ENCODE data around the gene DENND2A. TPM values are rescaled to one million over a fixed set of nuclear protein-coding genes. Genes with fewer than 3 reads are reported as not detected.

Gene DENND2A
- total RNA-seq, 4 donors from 2014 or later = 0.97 to 2.5 (median 2.2) TPM

DNA sequence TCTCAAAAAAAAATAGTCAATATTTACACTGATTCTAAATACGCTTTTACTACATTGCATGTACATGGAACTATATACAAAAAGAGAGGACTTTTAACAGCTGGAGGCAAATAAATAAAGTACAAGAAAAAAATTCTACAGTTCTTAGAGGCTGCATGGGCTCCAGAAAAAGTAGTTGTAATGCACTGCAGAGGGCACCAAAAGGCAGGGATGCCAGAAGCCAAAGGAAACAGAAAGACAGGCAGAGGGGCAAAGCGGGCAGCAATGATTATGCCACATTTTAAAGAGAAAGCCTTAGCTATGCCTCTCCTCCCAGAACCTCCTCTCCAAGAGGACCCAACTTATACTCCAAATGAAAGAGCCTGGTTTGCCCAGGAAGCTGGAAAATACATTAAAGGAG lies 20.5 kb upstream of the DENND2A start:
- no peak for DNase-seq (ENCODE audit: low spot score in 2 of 2)
- WGBS, 2 donors = 54 to 57% methylated on average over 2 of the region's 2 CpGs
- H3K4me3 ChIP-seq (ENCODE audit: low read depth, poor library complexity, severe bottlenecking) = no peak overlapping the region
- intact Hi-C loops (cut with DNase I; ENCODE audit: low total_unique reads) = no loop called here
- TF ChIP-seq POLR2A (IDR thresholded peaks at IDR 0.05) = no peak
- TF ChIP-seq, protein P1, sequence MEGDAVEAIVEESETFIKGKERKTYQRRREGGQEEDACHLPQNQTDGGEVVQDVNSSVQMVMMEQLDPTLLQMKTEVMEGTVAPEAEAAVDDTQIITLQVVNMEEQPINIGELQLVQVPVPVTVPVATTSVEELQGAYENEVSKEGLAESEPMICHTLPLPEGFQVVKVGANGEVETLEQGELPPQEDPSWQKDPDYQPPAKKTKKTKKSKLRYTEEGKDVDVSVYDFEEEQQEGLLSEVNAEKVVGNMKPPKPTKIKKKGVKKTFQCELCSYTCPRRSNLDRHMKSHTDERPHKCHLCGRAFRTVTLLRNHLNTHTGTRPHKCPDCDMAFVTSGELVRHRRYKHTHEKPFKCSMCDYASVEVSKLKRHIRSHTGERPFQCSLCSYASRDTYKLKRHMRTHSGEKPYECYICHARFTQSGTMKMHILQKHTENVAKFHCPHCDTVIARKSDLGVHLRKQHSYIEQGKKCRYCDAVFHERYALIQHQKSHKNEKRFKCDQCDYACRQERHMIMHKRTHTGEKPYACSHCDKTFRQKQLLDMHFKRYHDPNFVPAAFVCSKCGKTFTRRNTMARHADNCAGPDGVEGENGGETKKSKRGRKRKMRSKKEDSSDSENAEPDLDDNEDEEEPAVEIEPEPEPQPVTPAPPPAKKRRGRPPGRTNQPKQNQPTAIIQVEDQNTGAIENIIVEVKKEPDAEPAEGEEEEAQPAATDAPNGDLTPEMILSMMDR (IDR thresholded peaks at IDR 0.05) = no peak

DNA sequence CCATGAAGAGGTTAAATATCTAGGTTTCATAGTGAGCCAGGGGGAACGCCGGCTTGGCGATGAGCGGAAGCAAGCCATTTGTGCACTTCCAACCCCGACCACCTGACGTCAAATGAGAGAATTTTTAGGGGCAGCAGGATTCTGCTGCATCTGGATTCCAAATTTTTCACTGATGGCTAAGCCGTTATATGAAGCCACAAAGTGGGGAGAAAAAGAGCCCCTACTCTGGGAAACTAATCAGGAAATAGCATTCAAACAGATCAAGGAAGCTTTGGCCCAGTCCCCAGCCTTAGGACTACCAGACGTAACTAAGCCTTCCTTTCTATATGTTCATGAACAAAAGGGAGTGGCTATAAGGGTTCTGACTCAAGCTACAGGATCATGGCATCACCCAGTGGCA lies 19.2 kb upstream of the DENND2A start:
- intact Hi-C loops (cut with DNase I; ENCODE audit: low total_unique reads) = no loop called here
- TF ChIP-seq, protein P1 (IDR thresholded peaks at IDR 0.05) = no peak
- TF ChIP-seq POLR2A (IDR thresholded peaks at IDR 0.05) = no peak
- 39 to 52% methylated on average over 8 of the region's 8 CpGs for WGBS, 2 donors
- DNase-seq (ENCODE audit: low spot score in 2 of 2) = no peak
- no peak overlapping the region for H3K4me3 ChIP-seq (ENCODE audit: low read depth, poor library complexity, severe bottlenecking)

GRCh38 chr7:140657891-140658290 lies 17.3 kb upstream of the DENND2A start:
- TF ChIP-seq, protein P1 (IDR thresholded peaks at IDR 0.05) = no peak
- no peak for TF ChIP-seq POLR2A (IDR thresholded peaks at IDR 0.05)
- intact Hi-C loops (cut with DNase I; ENCODE audit: low total_unique reads) = loop anchor here (2.0 kb wide), 1 partner anchor 145 kb away; no protein-coding TSS in a partner anchor
- H3K4me3 ChIP-seq (ENCODE audit: low read depth, poor library complexity, severe bottlenecking) = no peak overlapping the region
- DNase-seq (ENCODE audit: low spot score in 2 of 2) = no peak
- WGBS, 2 donors = 84 to 92% methylated on average over 9 of the region's 9 CpGs

- no peak for TF ChIP-seq POLR2A (IDR thresholded peaks at IDR 0.05)
- TF ChIP-seq, protein P1 (IDR thresholded peaks at IDR 0.05) = no peak
- 43 to 48% methylated on average over 11 of the region's 11 CpGs for WGBS, 2 donors
- intact Hi-C loops (cut with DNase I; ENCODE audit: low total_unique reads) = loop anchor here (2.0 kb wide), 1 partner anchor 144 kb away; no protein-coding TSS in a partner anchor
- peak in 1 of 2 donors; percentile 76 for DNase-seq (ENCODE audit: low spot score in 2 of 2)
- no peak overlapping the region for H3K4me3 ChIP-seq (ENCODE audit: low read depth, poor library complexity, severe bottlenecking)
Observed at GRCh38 chr7:140656548-140657515, 16.2 kb upstream of the DENND2A start.

DNA sequence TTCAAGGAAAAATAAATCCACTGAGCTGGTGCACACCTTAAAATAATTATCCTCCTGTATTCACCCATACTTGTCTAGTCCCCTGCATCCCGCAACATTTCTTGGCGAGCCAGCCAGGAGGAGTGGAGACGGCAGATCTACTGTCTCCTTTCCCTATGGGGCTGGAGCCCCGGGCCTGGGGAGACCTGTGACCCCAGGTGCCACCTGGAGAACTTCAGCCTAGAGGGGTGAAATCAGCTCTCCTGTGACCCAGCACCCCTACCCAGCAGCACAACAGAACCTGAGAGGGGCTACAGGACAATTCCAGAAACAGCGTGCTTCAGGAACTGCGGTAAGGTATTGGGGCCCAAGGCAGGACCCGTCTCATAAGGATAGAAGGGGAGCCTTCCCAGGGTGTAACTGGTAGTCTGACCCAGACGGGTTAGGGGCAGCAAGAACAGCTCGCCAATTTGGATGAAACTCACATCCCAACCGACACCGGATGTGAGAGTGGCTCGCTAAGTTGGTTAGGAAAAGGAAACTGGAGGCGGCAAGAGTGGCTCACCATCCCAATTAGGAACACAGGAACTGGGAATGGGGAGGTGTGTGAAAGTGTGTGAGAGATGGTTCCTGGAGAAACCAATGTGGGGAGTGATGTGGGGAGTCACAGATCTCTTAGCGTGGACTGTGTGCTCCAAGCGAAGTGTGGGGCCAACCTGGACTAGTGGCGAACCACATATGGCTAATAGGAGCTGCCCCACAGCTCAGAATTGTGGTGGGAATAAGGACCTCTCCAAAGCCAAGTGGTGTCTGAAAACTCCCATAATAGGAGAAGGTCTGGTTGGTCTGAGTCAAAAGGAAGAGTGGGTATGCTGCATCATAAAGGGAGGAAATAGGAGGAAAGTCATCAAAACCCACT lies 15.1 kb upstream of the DENND2A start:
- intact Hi-C loops (cut with DNase I; ENCODE audit: low total_unique reads) = loop anchor here (2.0 kb wide), 1 partner anchor 143 kb away; no protein-coding TSS in a partner anchor
- no peak overlapping the region for H3K4me3 ChIP-seq (ENCODE audit: low read depth, poor library complexity, severe bottlenecking)
- no peak for TF ChIP-seq POLR2A (IDR thresholded peaks at IDR 0.05)
- TF ChIP-seq, protein P1 (IDR thresholded peaks at IDR 0.05) = no peak
- WGBS, 2 donors = 88 to 90% methylated on average over 16 of the region's 16 CpGs
- no peak for DNase-seq (ENCODE audit: low spot score in 2 of 2)
